Measurements from ENCODE around the gene CALCOCO1.

DNA sequence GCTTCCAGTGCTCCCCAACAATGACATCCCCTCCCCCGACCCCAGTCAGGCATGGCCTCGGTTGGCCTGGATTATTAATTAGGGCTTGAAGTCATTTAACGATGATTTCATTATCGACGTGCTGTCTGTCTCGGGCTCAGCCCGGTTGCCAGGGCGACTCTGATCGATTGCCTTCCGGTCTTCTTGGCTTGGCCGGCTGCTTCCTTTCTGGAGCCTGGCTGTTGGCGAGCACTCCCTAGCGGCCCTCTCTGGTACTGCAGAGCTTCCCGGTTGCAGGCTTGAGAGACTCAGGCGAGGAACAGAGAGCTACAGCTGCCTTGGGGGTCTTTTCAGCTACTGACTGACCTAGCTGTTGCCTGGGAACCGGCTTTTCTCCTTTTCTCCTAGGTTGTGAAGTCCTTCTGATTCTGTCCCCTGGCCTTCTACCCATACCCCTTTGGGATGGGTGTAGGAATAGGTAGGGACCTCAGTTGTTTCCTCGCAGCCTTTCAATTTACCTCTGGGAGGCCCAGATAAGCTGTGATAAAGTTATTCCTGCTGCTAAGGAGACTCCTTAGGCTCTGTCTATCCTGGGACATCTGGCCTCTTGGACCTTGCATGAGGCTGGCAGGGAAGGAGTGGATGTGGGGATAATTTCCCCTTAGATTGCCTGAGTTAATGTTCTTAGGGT, 30.0 kb upstream of the CALCOCO1 start:
- peak; percentile 67 for TF ChIP-seq CTCF (IDR thresholded peaks at IDR 0.05; ENCODE audit: poor library complexity)
- no peak for TF ChIP-seq EZH2 (IDR thresholded peaks at IDR 0.05; ENCODE audit: borderline replicate concordance)
- no peak for TF ChIP-seq EZH2phosphoT487 (IDR thresholded peaks at IDR 0.05; ENCODE audit: low read depth, severe bottlenecking, unreplicated experiment)

Measured in hepatocyte (in vitro differentiated cells).